ELR (cell line): Measurements from ENCODE around the gene NPBWR2.

Experiments
- DNase-seq: peaks from one replicate; pipeline ENCODE4 v3.0.0-alpha.2; 2015; ENCODE audit warnings: low read depth

NPBWR2 gene

GRCh38 chr20:64056639-64056888 lies 50.8 kb downstream of the NPBWR2 start:
- DNase-seq = no peak

- no peak for DNase-seq
Measured at GRCh38 chr20:64055893-64056638, 51.3 kb downstream of the NPBWR2 start.

GRCh38 chr20:64055396-64055892 lies 51.9 kb downstream of the NPBWR2 start:
- DNase-seq = no peak

GRCh38 chr20:64053841-64054661 lies 53.3 kb downstream of the NPBWR2 start:
- DNase-seq = peak; percentile 48
